Lower leg skin (tissue), 3 donors: Measurements from ENCODE around the gene RNF31.

Experiments used
- CTCF ChIP-seq, 3 donors: fragments of 450-650 bp; IDR thresholded peaks; one replicate each; pipeline ENCODE4 v1.5.1; 2016; ENCODE audit warnings: antibody characterized with exemption in 3 of 3, mild to moderate bottlenecking in 3 of 3, moderate library complexity in 2 of 3
- POLR2A ChIP-seq, 2 donors: fragments of 450-650 bp; IDR thresholded peaks; one replicate each; pipeline ENCODE4 v1.6.1; 2016 to 2017; ENCODE audit warnings: antibody characterized with exemption in 2 of 2, mild to moderate bottlenecking in 1 of 2, moderate library complexity in 1 of 2

DNA sequence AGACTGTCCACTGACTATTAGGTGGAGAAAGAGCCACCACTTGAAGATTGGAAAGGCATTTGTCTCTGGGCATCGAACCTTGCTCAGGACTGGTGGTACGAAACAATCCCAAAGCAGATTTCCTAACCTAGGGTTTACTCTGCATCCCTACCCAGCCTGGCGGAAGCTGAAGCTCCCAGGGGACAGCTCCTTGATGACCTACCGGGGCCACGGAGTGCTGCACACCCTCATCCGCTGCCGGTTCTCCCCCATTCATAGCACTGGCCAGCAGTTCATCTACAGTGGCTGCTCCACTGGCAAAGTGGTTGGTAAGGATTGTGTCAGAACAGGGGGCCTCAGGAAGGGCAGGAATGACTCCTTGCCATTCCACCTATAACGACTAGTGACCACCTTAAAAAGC, 26.1 kb upstream of the RNF31 start:
- TF ChIP-seq CTCF (IDR thresholded peaks at IDR 0.05) (no peak), POLR2A (IDR thresholded peaks at IDR 0.05) (no peak)
